NAMALWA (cell line): ENCODE data around the gene TNNC1.

Experiments used
- DNase-seq: peaks from one replicate; pipeline ENCODE4 v3.0.0-alpha.2; 2015; ENCODE audit warnings: low spot score

TNNC1 gene

DNA sequence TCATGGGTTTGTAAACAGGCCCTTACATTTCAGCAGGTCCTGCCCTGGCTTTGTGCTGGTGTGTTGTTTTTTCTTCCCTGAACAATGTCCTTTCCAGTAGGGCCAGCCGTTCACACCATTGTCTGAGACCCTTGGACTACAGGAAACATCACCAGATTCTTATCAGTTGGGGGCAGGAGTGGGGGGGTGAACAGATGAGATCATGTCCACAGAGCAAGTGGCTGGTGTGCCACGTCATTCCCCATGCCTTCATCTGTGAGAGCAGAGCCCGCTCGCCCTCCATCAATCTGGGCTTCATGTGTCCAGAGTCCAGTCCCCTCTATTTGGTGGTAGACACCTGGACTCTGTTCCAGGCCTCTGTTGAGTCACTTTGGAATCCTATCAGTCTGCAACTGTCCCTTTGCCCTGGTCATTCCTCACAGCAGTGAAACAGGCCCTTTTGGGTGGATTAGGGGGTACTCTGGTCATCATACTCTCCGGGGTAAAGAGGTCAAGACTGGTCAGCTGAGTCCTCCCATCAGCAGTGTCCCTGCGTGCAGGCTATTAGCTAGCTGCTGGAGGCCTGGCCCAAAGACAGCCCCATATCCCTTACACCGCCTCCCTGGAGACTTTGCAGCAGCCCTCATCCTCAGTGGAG, 23.9 kb downstream of the TNNC1 start:
- no peak for DNase-seq

DNA sequence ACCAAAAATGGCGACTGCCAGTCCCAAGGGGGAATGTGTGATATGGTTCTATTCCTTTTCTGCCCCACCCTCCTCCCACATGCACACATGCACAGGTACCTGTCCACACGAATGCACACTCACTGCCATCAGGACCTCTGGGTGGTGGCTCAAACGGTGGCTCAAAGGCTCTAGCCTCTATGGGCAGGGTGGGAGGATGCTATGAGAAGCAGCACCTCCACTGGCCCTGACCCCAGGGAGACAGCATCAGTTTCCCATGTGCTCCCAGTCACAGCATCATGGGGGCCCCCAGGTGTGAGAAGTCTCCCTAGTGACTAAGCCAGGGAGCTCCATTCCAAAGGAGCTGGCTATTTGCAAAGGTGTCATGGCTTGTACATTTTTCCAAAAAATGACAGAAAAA, 24.8 kb downstream of the TNNC1 start:
- no peak for DNase-seq

DNA sequence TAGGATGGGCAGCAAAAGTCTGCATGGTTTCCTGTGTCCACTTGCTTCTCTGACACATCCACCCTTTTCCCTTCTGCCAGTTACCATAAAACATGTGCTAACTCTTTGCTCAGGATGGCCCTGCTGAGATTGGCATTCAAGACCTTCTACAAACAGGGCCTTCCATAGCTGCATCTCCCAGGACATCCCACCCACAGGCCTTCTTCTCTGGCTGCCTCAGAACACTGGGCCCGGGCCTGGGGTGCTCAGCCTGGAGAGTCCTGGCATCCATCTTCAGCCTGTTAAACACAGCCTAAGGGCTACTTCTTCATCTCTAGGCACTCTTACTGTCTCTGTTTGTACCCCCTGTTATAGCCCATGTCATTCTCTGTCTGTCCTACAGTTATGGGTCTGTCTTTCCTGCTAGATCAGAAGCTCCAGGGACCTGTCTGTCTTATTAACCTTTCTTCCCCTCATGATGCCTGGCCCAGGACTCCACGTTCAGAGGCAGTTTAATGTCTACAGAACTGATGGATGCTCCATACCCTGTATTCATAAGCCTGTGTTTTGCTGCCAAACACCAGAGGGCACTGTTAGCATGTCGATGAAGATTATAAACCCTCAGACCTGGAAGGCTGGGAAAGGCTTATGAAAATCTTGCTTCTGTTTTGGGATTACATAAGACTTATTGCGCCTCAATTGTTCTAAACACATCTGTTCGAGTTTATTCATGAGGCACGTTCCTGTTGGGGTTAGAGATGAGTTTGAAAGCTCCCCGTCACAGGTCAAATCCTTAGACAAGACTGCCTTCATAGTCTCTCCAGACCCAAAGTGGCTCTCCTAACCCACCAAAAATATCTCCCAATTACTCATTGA, 25.5 kb downstream of the TNNC1 start:
- peak; percentile 53 for DNase-seq

- DNase-seq, result no peak
Observed at GRCh38 chr3:52423173-52423572, 30.7 kb downstream of the TNNC1 start.

GRCh38 chr3:52422669-52423068, 31.2 kb downstream of the TNNC1 start:
- no peak for DNase-seq

DNA sequence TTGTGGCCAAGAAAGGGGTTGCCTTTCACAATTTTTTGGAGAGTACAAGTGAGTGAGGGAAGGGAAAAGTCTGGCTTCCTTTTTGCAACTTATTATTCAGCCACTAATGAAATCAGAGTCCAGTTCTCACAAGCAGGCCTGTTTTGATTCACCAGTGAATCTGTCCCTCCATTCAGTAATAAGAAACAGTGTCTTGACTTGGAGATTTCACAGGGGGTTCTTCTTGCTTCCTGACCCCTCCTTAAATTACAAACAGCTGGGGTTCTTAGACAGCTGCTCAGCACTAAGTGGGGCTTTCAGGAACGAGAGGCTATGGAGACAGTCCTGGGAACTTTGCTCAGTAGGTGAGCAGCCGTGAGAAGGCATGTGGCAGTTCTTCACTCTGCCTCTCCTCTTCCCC, 33.5 kb downstream of the TNNC1 start:
- no peak for DNase-seq

- no peak for DNase-seq
Observed at GRCh38 chr3:52415800-52416199, 38.0 kb downstream of the TNNC1 start.

DNA sequence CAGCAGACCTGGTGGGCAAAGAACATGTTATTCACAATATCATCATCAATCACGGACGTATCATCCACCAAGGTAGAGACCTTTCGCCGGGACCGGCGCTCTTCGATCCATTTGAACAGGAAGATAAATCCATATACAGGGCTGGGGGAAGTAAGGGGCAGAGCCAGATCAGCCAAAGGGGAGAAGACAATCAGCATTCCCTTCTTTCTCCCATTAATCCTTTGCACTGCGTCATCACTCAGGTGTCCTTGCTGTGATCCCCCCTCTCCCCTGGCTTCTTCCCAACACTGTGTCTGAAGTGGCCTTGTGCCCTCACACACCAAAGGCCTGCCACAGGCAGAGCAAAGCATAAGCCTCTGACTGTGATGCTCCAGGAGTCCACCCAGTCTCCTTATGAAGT, 45.4 kb downstream of the TNNC1 start:
- no peak for DNase-seq

- DNase-seq, result no peak
Observed at GRCh38 chr3:52407779-52408178, 46.1 kb downstream of the TNNC1 start.

DNA sequence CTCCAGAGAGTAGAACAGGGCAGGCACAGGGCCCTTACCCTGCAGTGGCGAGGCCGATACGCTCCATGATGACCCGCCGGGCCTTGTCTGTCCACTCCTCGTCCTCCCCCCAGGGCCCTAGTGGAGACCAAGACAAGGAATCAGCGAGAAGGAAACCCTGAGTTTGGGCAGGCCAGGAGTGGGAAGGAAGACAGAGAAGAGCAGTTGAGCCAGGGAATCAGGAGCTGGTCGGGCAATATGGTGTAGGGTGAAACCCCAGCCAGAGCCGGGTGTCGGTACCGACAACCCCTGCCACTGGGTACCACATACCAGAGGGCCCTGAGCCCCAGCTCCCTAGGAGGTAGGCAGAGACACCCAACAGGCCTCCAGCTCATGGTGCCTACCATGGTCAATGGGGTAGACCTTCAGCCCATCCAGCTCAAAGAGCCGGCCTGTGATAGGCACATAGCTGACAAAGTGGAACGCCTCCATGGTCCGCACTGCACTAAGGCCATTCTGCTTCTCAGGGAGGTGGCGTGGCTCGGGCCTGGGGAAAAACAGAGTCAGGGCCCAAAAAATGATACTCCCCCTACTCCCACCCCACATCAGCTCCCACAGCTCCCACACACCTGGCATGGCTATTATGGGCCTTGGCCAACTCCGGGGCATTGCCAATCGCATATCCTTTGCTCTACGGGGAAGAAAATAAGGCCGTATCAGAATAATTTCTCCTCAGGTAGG, 46.9 kb downstream of the TNNC1 start:
- DNase-seq, result no peak

DNA sequence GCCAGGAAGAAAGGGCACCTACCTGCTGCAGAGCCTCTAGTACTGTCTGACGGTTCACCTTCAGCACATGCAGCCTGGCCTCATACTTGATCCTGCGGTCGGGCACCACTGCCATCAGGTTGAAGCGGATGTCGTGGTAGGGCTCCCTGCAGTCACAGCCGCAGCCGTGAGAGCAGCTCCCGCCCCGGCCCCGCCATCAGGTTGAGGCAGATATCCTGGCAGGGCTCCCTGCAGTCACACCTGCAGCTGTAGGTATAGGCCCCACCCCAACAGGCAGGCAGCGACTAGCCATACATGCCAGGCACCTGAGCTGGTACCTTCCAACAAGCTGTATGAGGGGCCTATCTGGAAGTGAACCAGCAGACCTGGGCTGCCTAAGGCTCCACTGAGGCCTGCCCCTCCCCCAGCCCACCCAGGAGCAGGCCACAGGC, 47.6 kb downstream of the TNNC1 start:
- DNase-seq, result no peak

DNA sequence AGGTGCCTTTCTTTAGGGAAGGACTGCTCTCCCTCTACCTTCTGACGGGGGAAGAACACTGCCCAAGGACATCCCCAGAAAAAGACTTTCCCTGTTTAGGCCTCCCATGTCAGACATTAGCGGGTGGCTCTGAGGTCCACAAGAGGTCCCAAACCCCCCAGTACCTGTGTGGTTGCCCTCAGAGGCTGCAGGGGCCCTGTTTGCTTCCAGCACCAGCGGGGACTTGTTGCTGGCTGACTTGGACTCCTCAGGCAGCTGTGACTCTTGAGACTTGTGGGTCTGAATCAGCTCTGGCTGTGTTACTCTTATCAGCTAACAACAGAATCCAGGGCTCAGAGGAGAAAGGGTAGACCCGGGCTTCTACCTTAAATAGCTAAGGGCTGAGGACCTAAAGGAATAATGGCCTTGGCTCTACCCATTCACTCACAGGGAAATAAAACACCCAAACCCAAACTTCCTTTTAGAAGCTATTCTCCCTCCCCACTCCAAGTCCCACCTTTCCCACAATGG, 48.2 kb downstream of the TNNC1 start:
- no peak for DNase-seq

DNA sequence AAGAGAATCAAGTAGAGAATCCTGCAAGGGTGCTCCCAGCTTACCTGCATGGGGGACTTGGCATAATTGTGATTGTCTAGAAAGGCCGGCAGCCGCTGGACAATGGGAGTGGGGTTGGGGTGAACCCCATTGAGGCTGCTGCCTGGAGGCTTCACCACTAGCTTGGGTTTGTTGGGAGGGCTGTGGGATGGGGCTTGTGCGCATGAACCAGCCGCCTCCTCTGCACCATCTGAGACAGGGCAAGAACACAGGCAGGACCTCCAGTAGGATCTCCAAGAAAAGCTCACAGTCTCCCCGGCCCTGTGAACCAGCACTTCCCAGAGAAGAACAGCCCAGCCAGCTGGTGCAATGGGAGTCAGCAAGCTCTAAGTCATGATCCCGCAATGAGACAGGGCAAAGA, 48.8 kb downstream of the TNNC1 start:
- DNase-seq, result no peak

DNA sequence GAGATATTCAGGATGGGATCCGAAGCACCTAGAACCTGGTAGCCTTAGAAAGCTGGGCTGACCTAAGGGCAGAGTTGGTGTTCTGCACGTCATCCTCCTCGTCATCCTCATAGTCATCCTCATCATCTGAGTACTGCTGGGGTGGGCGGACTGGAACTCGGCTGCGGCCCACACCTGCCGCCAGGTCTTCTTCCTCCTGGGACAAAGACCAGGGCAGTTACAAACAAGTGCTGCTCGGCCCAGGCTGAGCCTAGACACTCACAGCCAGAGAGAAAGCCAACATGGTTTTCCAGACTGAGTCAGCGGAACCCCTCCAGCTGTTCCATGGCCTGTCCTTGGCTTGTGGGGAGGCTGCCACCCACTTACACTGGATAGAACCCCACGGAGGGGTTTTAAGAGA, 49.5 kb downstream of the TNNC1 start:
- no peak for DNase-seq

DNA sequence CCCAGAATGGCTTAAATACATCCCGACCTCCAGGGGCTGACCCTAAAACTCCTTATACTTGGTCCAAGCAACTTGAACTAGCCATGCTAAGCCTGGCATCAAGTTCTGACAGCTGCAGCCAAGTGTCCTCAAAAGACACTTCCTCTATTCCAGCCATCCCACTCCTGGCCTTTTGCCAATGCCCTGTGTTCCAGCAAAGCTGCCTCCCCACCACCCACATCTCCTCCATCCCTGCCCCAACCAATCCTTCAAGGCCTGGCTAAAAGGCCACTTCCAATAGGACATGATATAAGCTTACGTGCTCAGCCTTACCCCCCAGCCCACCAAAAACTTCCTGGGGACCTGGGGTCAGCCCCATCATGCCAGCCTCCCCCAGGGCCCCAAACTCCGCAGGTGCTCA, 49.9 kb downstream of the TNNC1 start:
- DNase-seq, result no peak

GRCh38 chr3:52403271-52403841, 50.5 kb downstream of the TNNC1 start:
- no peak for DNase-seq

DNA sequence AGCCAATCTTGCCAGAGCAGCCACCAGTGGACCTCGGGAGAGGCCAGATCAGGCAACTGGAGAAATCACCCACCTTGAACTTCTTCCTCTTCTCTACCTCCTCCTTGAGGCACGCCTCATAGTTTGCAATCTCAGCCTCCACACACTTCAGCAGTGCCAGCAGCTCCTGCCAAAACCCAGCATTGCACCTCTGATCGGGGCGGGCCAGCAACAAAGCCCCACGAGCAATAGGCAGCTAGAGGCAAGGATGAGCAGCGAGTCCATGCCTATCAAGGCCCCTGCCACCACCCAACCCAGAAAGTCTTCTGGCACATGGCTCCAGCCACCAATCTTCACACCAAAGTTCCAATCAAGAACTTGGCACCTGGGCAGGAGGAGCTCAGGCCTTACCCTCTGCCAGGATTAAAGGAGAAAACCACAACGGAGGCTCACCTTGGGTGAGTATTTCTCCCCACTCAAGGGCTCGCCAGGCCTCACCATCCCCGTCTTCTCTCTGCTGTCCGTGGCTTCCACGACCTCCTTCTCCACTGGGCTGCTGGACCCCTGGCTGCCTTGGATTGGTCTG, 51.1 kb downstream of the TNNC1 start:
- DNase-seq, result no peak

- DNase-seq, result no peak
Observed at GRCh38 chr3:52402101-52402521, 51.7 kb downstream of the TNNC1 start.

GRCh38 chr3:52401551-52401950, 52.3 kb downstream of the TNNC1 start:
- no peak for DNase-seq
